ENCODE data around the gene ENTPD7. TPM values are rescaled to one million over a fixed set of nuclear protein-coding genes. Genes with fewer than 3 reads are reported as not detected.

ENTPD7 gene
- total RNA-seq, 4 donors from 2014 or later, result 3.3 to 7.5 (median 4.4) TPM

- TF ChIP-seq CTCF (IDR thresholded peaks at IDR 0.05), result no peak
- no peak for TF ChIP-seq POLR2A (IDR thresholded peaks at IDR 0.05)
- no peak for TF ChIP-seq EP300 (IDR thresholded peaks at IDR 0.05)
- Histone ChIP-seq H3K36me3 (peaks cover 0 to 79% (median 6%) of the 10 kb centered on the region in 3 donors), H3K27ac (no peak overlapping the region), H3K9me3 (no peaks in the 10 kb centered on the region), H3K4me3 (no peak overlapping the region), H3K27me3 (no peaks in the 10 kb centered on the region), H3K4me1 (no peaks in the 10 kb centered on the region)
- 80 to 87% methylated on average over 8 of the region's 8 CpGs for WGBS, 2 donors
- no peak for DNase-seq (ENCODE audit: low spot score in 2 of 2)
Observed at GRCh38 chr10:99698504-99699080, 39.3 kb downstream of the ENTPD7 start.

- Histone ChIP-seq H3K27me3 (no peaks in the 10 kb centered on the region), H3K4me3 (no peak overlapping the region), H3K27ac (no peak overlapping the region), H3K9me3 (no peaks in the 10 kb centered on the region), H3K36me3 (peaks cover 0 to 95% (median 6%) of the 10 kb centered on the region in 3 donors), H3K4me1 (no peaks in the 10 kb centered on the region)
- no peak for DNase-seq (ENCODE audit: low spot score in 2 of 2)
- TF ChIP-seq CTCF (IDR thresholded peaks at IDR 0.05) (no peak), POLR2A (IDR thresholded peaks at IDR 0.05) (no peak), EP300 (IDR thresholded peaks at IDR 0.05) (no peak)
- 78 to 83% methylated on average over 4 of the region's 4 CpGs for WGBS, 2 donors
Observed at GRCh38 chr10:99700649-99701048, 41.3 kb downstream of the ENTPD7 start.

- Histone ChIP-seq H3K27me3 (no peaks in the 10 kb centered on the region), H3K4me3 (no peak overlapping the region), H3K36me3 (peaks cover 0 to 57% (median 0%) of the 10 kb centered on the region in 3 donors), H3K27ac (peak overlapping the region in 2 of 4 donors; percentile 0 to 36), H3K9me3 (no peaks in the 10 kb centered on the region), H3K4me1 (no peaks in the 10 kb centered on the region)
- TF ChIP-seq CTCF (IDR thresholded peaks at IDR 0.05), result no peak
- no peak for TF ChIP-seq POLR2A (IDR thresholded peaks at IDR 0.05)
- TF ChIP-seq EP300 (IDR thresholded peaks at IDR 0.05), result no peak
- 93 to 97% methylated on average over 1 of the region's 1 CpG for WGBS, 2 donors
- DNase-seq (ENCODE audit: low spot score in 2 of 2), result no peak
Observed at GRCh38 chr10:99708428-99709012, 49.2 kb downstream of the ENTPD7 start.

GRCh38 chr10:99709480-99710229 lies 50.3 kb downstream of the ENTPD7 start:
- Histone ChIP-seq H3K27ac (peak overlapping the region in 1 of 4 donors; percentile 36), H3K9me3 (no peaks in the 10 kb centered on the region), H3K4me3 (no peak overlapping the region), H3K4me1 (no peaks in the 10 kb centered on the region), H3K27me3 (no peaks in the 10 kb centered on the region), H3K36me3 (peaks cover 0 to 57% (median 0%) of the 10 kb centered on the region in 3 donors)
- TF ChIP-seq CTCF (IDR thresholded peaks at IDR 0.05), result no peak
- TF ChIP-seq POLR2A (IDR thresholded peaks at IDR 0.05), result no peak
- no peak for TF ChIP-seq EP300 (IDR thresholded peaks at IDR 0.05)
- DNase-seq (ENCODE audit: low spot score in 2 of 2), result no peak
- 38 to 41% methylated on average over 4 of the region's 4 CpGs for WGBS, 2 donors
